Measurements from ENCODE around the gene SLC43A2. TPM values are rescaled to one million over a fixed set of nuclear protein-coding genes. Genes with fewer than 3 reads are reported as not detected.
A peak's percentile ranks its signal among the peaks of the same experiment; 100 is the strongest.

Gene SLC43A2
- total and polyA plus RNA-seq, 7 experiments from 2014 or later = 0.44 to 112 (median 6.7) TPM

- no peaks in the 10 kb centered on the region for H3K4me1 ChIP-seq (ENCODE audit: control insufficient read depth in 2 of 2, insufficient read depth in 2 of 2, low read length in 2 of 2)
- CTCF ChIA-PET = no interaction called here
- Mint-ChIP-seq H3K9me3 (no peaks in the 10 kb centered on the region), H3K27ac (no peak overlapping the region), H3K27me3 (no peaks in the 10 kb centered on the region), H3K4me3 (no peak overlapping the region), H3K4me1 (peaks cover 0 to 2% (median 0%) of the 10 kb centered on the region in 7 donors), H3K36me3 (peaks cover 0 to 37% (median 6%) of the 10 kb centered on the region in 5 donors)
- no peak overlapping the region for H3K27ac ChIP-seq (ENCODE audit: low read depth, low read length)
- DNase-seq (no peak), ATAC-seq (no peak)
- no peaks in the 10 kb centered on the region for H3K27me3 ChIP-seq (ENCODE audit: control insufficient read depth in 2 of 2, insufficient read depth in 2 of 2, low read length in 2 of 2)
- POLR2A ChIA-PET = no interaction called here
- no peak overlapping the region for H3K4me3 ChIP-seq (ENCODE audit: low read length)
- peaks cover 0 to 71% (median 6%) of the 10 kb centered on the region in 3 experiments for H3K36me3 ChIP-seq (ENCODE audit: control insufficient read depth in 2 of 3, insufficient read depth in 3 of 3, low read length in 3 of 3)
- intact Hi-C loops (cut with micrococcal nuclease) = no loop called here
- no peaks in the 10 kb centered on the region for H3K9me3 ChIP-seq (ENCODE audit: control insufficient read depth in 2 of 3, low read length in 3 of 3)
These were observed 86.3 kb downstream of the SLC43A2 start for GRCh38 chr17:1542316-1542715.

GRCh38 chr17:1541367-1541904, 87.2 kb downstream of the SLC43A2 start:
- no peaks in the 10 kb centered on the region for H3K9me3 Mint-ChIP-seq
- POLR2A ChIA-PET = no interaction called here
- no peak overlapping the region for H3K27ac Mint-ChIP-seq
- H3K4me3 Mint-ChIP-seq = no peak overlapping the region
- intact Hi-C loops (cut with micrococcal nuclease) = no loop called here
- no peak overlapping the region for H3K27ac ChIP-seq (ENCODE audit: low read depth, low read length)
- ATAC-seq (no peak), DNase-seq (no peak)
- H3K36me3 ChIP-seq (ENCODE audit: control insufficient read depth in 2 of 3, insufficient read depth in 3 of 3, low read length in 3 of 3) = peaks cover 0 to 69% (median 6%) of the 10 kb centered on the region in 3 experiments
- H3K36me3 Mint-ChIP-seq = peaks cover 0 to 37% (median 6%) of the 10 kb centered on the region in 5 donors
- CTCF ChIA-PET = no interaction called here
- H3K4me3 ChIP-seq (ENCODE audit: low read length) = no peak overlapping the region
- H3K4me1 Mint-ChIP-seq = peaks cover 0 to 2% (median 0%) of the 10 kb centered on the region in 7 donors
- no peaks in the 10 kb centered on the region for H3K27me3 ChIP-seq (ENCODE audit: control insufficient read depth in 2 of 2, insufficient read depth in 2 of 2, low read length in 2 of 2)
- no peaks in the 10 kb centered on the region for H3K27me3 Mint-ChIP-seq
- H3K9me3 ChIP-seq (ENCODE audit: control insufficient read depth in 2 of 3, low read length in 3 of 3) = no peaks in the 10 kb centered on the region
- H3K4me1 ChIP-seq (ENCODE audit: control insufficient read depth in 2 of 2, insufficient read depth in 2 of 2, low read length in 2 of 2) = no peaks in the 10 kb centered on the region

GRCh38 chr17:1539811-1540210, 88.8 kb downstream of the SLC43A2 start:
- H3K27ac Mint-ChIP-seq = no peak overlapping the region
- no peak for DNase-seq

GRCh38 chr17:1535737-1536136, 92.9 kb downstream of the SLC43A2 start:
- H3K4me1 Mint-ChIP-seq = peaks cover 0 to 7% (median 0%) of the 10 kb centered on the region in 7 donors
- Histone ChIP-seq H3K36me3 (ENCODE audit: control insufficient read depth in 2 of 3, insufficient read depth in 3 of 3, low read length in 3 of 3) (peaks cover 5 to 63% (median 10%) of the 10 kb centered on the region in 3 experiments), H3K27ac (ENCODE audit: low read depth, low read length) (no peak overlapping the region), H3K4me3 (ENCODE audit: low read length) (no peak overlapping the region), H3K4me1 (ENCODE audit: control insufficient read depth in 2 of 2, insufficient read depth in 2 of 2, low read length in 2 of 2) (no peaks in the 10 kb centered on the region), H3K27me3 (ENCODE audit: control insufficient read depth in 2 of 2, insufficient read depth in 2 of 2, low read length in 2 of 2) (no peaks in the 10 kb centered on the region), H3K9me3 (ENCODE audit: control insufficient read depth in 2 of 3, low read length in 3 of 3) (no peaks in the 10 kb centered on the region)
- no peaks in the 10 kb centered on the region for H3K9me3 Mint-ChIP-seq
- POLR2A ChIA-PET = no interaction called here
- CTCF ChIA-PET = no interaction called here
- DNase-seq (no peak), ATAC-seq (no peak)
- H3K27me3 Mint-ChIP-seq = no peaks in the 10 kb centered on the region
- H3K4me3 Mint-ChIP-seq = no peak overlapping the region
- peaks cover 0 to 35% (median 7%) of the 10 kb centered on the region in 5 donors for H3K36me3 Mint-ChIP-seq
- intact Hi-C loops (cut with micrococcal nuclease) = no loop called here
- no peak overlapping the region for H3K27ac Mint-ChIP-seq

More at GRCh38 chr17:1539811-1540210, 88.8 kb downstream of the SLC43A2 start:
- Mint-ChIP-seq H3K4me3 (no peak overlapping the region), H3K36me3 (peaks cover 0 to 43% (median 6%) of the 10 kb centered on the region in 5 donors), H3K27me3 (no peaks in the 10 kb centered on the region), H3K4me1 (no peaks in the 10 kb centered on the region), H3K9me3 (no peaks in the 10 kb centered on the region)
- Histone ChIP-seq H3K36me3 (ENCODE audit: control insufficient read depth in 2 of 3, insufficient read depth in 3 of 3, low read length in 3 of 3) (peaks cover 5 to 69% (median 6%) of the 10 kb centered on the region in 3 experiments), H3K27ac (ENCODE audit: low read depth, low read length) (no peak overlapping the region), H3K4me1 (ENCODE audit: control insufficient read depth in 2 of 2, insufficient read depth in 2 of 2, low read length in 2 of 2) (no peaks in the 10 kb centered on the region), H3K27me3 (ENCODE audit: control insufficient read depth in 2 of 2, insufficient read depth in 2 of 2, low read length in 2 of 2) (no peaks in the 10 kb centered on the region), H3K9me3 (ENCODE audit: control insufficient read depth in 2 of 3, low read length in 3 of 3) (no peaks in the 10 kb centered on the region), H3K4me3 (ENCODE audit: low read length) (no peak overlapping the region)
- ChIA-PET POLR2A (no interaction called here), CTCF (interaction anchor here (0.6 kb wide), 1 partner anchor 174 kb away, joined by 6 read pairs; no protein-coding TSS in a partner anchor)
- ATAC-seq = no peak
- intact Hi-C loops (cut with micrococcal nuclease) = no loop called here

GRCh38 chr17:1533661-1534325, 94.8 kb downstream of the SLC43A2 start:
- no peaks in the 10 kb centered on the region for H3K4me1 ChIP-seq (ENCODE audit: control insufficient read depth in 2 of 2, insufficient read depth in 2 of 2, low read length in 2 of 2)
- POLR2A ChIA-PET = interaction anchor here (0.8 to 0.9 kb wide), 2 partner anchors 17 to 25 kb away, joined by 3 read pairs; partner anchors contain the start of gene INPP5K
- H3K9me3 ChIP-seq (ENCODE audit: control insufficient read depth in 2 of 3, low read length in 3 of 3) = no peaks in the 10 kb centered on the region
- intact Hi-C loops (cut with micrococcal nuclease) = loop anchor here (1.0 to 5.0 kb wide), 2 partner anchors 166 to 168 kb away; no protein-coding TSS in a partner anchor
- Mint-ChIP-seq H3K4me1 (peaks cover 0 to 7% (median 0%) of the 10 kb centered on the region in 7 donors), H3K9me3 (no peaks in the 10 kb centered on the region), H3K27ac (peak overlapping the region in 5 of 9 donors; percentile 6 to 79 (median 64)), H3K4me3 (no peak overlapping the region), H3K36me3 (peaks cover 0 to 36% (median 7%) of the 10 kb centered on the region in 5 donors), H3K27me3 (no peaks in the 10 kb centered on the region)
- H3K27ac ChIP-seq (ENCODE audit: low read depth, low read length) = no peak overlapping the region
- CTCF ChIA-PET = interaction anchor here (0.5 to 1.6 kb wide), 10 partner anchors 17 to 268 kb away, joined by 3 to 21 read pairs (median 3); partner anchors contain the start of genes INPP5K and PITPNA
- H3K36me3 ChIP-seq (ENCODE audit: control insufficient read depth in 2 of 3, insufficient read depth in 3 of 3, low read length in 3 of 3) = peaks cover 5 to 45% (median 10%) of the 10 kb centered on the region in 3 experiments
- ATAC-seq = no peak
- H3K27me3 ChIP-seq (ENCODE audit: control insufficient read depth in 2 of 2, insufficient read depth in 2 of 2, low read length in 2 of 2) = no peaks in the 10 kb centered on the region
- H3K4me3 ChIP-seq (ENCODE audit: low read length) = no peak overlapping the region
- DNase-seq = no peak

GRCh38 chr17:1532836-1533602, 95.6 kb downstream of the SLC43A2 start:
- H3K9me3 ChIP-seq (ENCODE audit: control insufficient read depth in 2 of 3, low read length in 3 of 3) = no peaks in the 10 kb centered on the region
- Mint-ChIP-seq H3K36me3 (peaks cover 0 to 36% (median 7%) of the 10 kb centered on the region in 5 donors), H3K9me3 (no peaks in the 10 kb centered on the region), H3K27ac (peak overlapping the region in 5 of 9 donors; percentile 41 to 79 (median 67)), H3K27me3 (no peaks in the 10 kb centered on the region), H3K4me1 (peaks cover 0 to 7% (median 0%) of the 10 kb centered on the region in 7 donors), H3K4me3 (no peak overlapping the region)
- DNase-seq (peak in 8 of 9 donors; percentile 32 to 58 (median 50)), ATAC-seq (peak; percentile 91)
- H3K4me1 ChIP-seq (ENCODE audit: control insufficient read depth in 2 of 2, insufficient read depth in 2 of 2, low read length in 2 of 2) = no peaks in the 10 kb centered on the region
- H3K27me3 ChIP-seq (ENCODE audit: control insufficient read depth in 2 of 2, insufficient read depth in 2 of 2, low read length in 2 of 2) = no peaks in the 10 kb centered on the region
- ChIA-PET POLR2A (interaction anchor here (0.8 to 0.9 kb wide), 3 partner anchors 13 to 26 kb away, joined by 3 read pairs; partner anchors contain the start of gene INPP5K), CTCF (interaction anchor here (0.5 to 1.6 kb wide), 11 partner anchors 17 to 268 kb away, joined by 3 to 21 read pairs (median 3); partner anchors contain the start of genes INPP5K and PITPNA)
- peaks cover 4 to 37% (median 5%) of the 10 kb centered on the region in 3 experiments for H3K36me3 ChIP-seq (ENCODE audit: control insufficient read depth in 2 of 3, insufficient read depth in 3 of 3, low read length in 3 of 3)
- H3K4me3 ChIP-seq (ENCODE audit: low read length) = no peak overlapping the region
- no peak overlapping the region for H3K27ac ChIP-seq (ENCODE audit: low read depth, low read length)
- intact Hi-C loops (cut with micrococcal nuclease) = loop anchor here (1.0 to 5.0 kb wide), 2 partner anchors 166 to 168 kb away; no protein-coding TSS in a partner anchor
